IMR-90 (cell line): Measurements from ENCODE around the gene ARHGAP23. TPM values are rescaled to one million over a fixed set of nuclear protein-coding genes. Genes with fewer than 3 reads are reported as not detected.

ENCODE experiments used
- ATAC-seq: fragments of 200-7000 bp; cut with Tn5 transposase; 2 replicates; pipeline ENCODE4 v1.9.1; 2020; ENCODE audit warnings: low read depth, mild to moderate bottlenecking, moderate library complexity
- BruUV-seq: library from RNA; stranded (reverse); fragments of 400-500 nt; replicated peaks from 2 replicates; lab custom pipeline; 2021; lab: Mats Ljungman, UMichigan
- CTCF ChIA-PET: fragments of 300-600 bp; formaldehyde crosslinking; extraction: SDS; loops from one replicate; lab custom pipeline; 2021; ENCODE audit warnings: antibody characterized with exemption; lab: Yijun Ruan, JAX
- POLR2A ChIA-PET: fragments of 300-600 bp; sonication (Branson Sonifier 250); formaldehyde crosslinking; loops from one replicate; lab custom pipeline; 2022; ENCODE audit warnings: antibody characterized with exemption; ENCODE audit not compliant: unreplicated experiment; lab: Charles Lee
- DNase-seq: peaks from one replicate; pipeline ENCODE4 v3.0.0; 2013
- H2AFZ ChIP-seq: replicated peaks from 2 replicates; pipeline ENCODE3; 2013; ENCODE audit warnings: low read length, mild to moderate bottlenecking; ENCODE audit not compliant: poor library complexity
- H2AK5ac ChIP-seq: 2 replicates; pipeline ENCODE4 v1.6.1; 2013; ENCODE audit warnings: low read depth, low read length, inconsistent platforms
- H2AK9ac ChIP-seq: replicated peaks from 2 replicates; pipeline ENCODE3; 2013; ENCODE audit warnings: mild to moderate bottlenecking, low read depth, low read length, moderate library complexity; ENCODE audit not compliant: poor library complexity
- H2BK120ac ChIP-seq: 2 replicates; pipeline ENCODE4 v1.6.1; 2013; ENCODE audit warnings: low read depth, low read length, inconsistent platforms
- H2BK15ac ChIP-seq: 3 replicates; pipeline ENCODE4 v1.6.1; 2013; ENCODE audit warnings: low read depth, low read length, inconsistent platforms
- H2BK20ac ChIP-seq: 2 replicates; pipeline ENCODE4 v1.6.1; 2013; ENCODE audit warnings: low read depth, mild to moderate bottlenecking, inconsistent platforms, low read length, moderate library complexity
- H2BK5ac ChIP-seq: 2 replicates; pipeline ENCODE4 v1.6.1; 2013; ENCODE audit warnings: mild to moderate bottlenecking, low read depth, low read length, inconsistent platforms; ENCODE audit not compliant: poor library complexity, severe bottlenecking
- H3K14ac ChIP-seq: replicated peaks from 2 replicates; pipeline ENCODE4 v1.6.1; 2013; ENCODE audit warnings: low read depth, low read length, inconsistent platforms
- H3K18ac ChIP-seq: 2 replicates; pipeline ENCODE4 v1.6.1; 2013; ENCODE audit warnings: low read depth, low read length, control low read depth
- H3K23ac ChIP-seq: 2 replicates; pipeline ENCODE4 v1.6.1; 2013; ENCODE audit warnings: low read depth, low read length, inconsistent platforms
- H3K27ac ChIP-seq: 2 replicates; pipeline ENCODE4 v1.5.1; 2013; ENCODE audit warnings: mild to moderate bottlenecking, control low read depth, low read length; ENCODE audit not compliant: insufficient read depth
- H3K27me3 ChIP-seq: 2 replicates; pipeline ENCODE4 v1.6.1; 2013; ENCODE audit warnings: low read length; ENCODE audit not compliant: control insufficient read depth, insufficient read depth
- H3K36me3 ChIP-seq: 2 replicates; pipeline ENCODE4 v1.6.1; 2013; ENCODE audit warnings: low read length, mixed read lengths; ENCODE audit not compliant: control insufficient read depth, insufficient read depth
- H3K4ac ChIP-seq: 2 replicates; pipeline ENCODE4 v1.6.1; 2013; ENCODE audit warnings: low read depth, low read length, inconsistent platforms
- H3K4me1 ChIP-seq: 2 replicates; pipeline ENCODE4 v1.6.1; 2013; ENCODE audit warnings: low read length, mixed read lengths; ENCODE audit not compliant: control insufficient read depth, insufficient read depth
- H3K4me2 ChIP-seq: 2 replicates; pipeline ENCODE4 v1.6.1; 2013; ENCODE audit warnings: low read depth, mild to moderate bottlenecking, control low read depth, low read length, moderate library complexity
- H3K4me3 ChIP-seq: 2 replicates; pipeline ENCODE4 v1.5.1; 2013; ENCODE audit warnings: low read depth, mild to moderate bottlenecking, control low read depth, low read length, moderate library complexity; ENCODE audit not compliant: insufficient read depth
- H3K56ac ChIP-seq: 2 replicates; pipeline ENCODE4 v1.6.1; 2013; ENCODE audit warnings: low read length, inconsistent platforms; ENCODE audit not compliant: insufficient read depth; ENCODE audit errors: extremely low read depth
- H3K79me1 ChIP-seq, 2 experiments: 2 replicates each; pipeline ENCODE4 v1.6.1; 2013; ENCODE audit warnings: low read length in 2 of 2, inconsistent platforms in 1 of 2, low read depth in 1 of 2
- H3K9ac ChIP-seq: 2 replicates; pipeline ENCODE4 v1.6.1; 2013; ENCODE audit warnings: low read depth, low read length, control low read depth
- H3K9me1 ChIP-seq: 2 replicates; pipeline ENCODE4 v1.6.1; 2013; ENCODE audit warnings: low read length, inconsistent platforms; ENCODE audit not compliant: insufficient read depth
- H3K9me3 ChIP-seq: 2 replicates; pipeline ENCODE4 v1.6.1; 2013; ENCODE audit warnings: low read length; ENCODE audit not compliant: control insufficient read depth, insufficient read depth
- H4K20me1 ChIP-seq: 2 replicates; pipeline ENCODE4 v1.6.1; 2013; ENCODE audit warnings: low read length, inconsistent platforms; ENCODE audit not compliant: insufficient read depth
- H4K5ac ChIP-seq: 2 replicates; pipeline ENCODE4 v1.6.1; 2013; ENCODE audit warnings: mild to moderate bottlenecking, low read depth, low read length, control low read depth
- H4K8ac ChIP-seq, 2 experiments: 2 replicates each; pipeline ENCODE4 v1.6.1; 2013; ENCODE audit warnings: low read depth in 2 of 2, low read length in 2 of 2, control low read depth in 1 of 2, inconsistent platforms in 1 of 2
- H4K91ac ChIP-seq: 2 replicates; pipeline ENCODE4 v1.6.1; 2013; ENCODE audit warnings: low read depth, low read length, inconsistent platforms; ENCODE audit not compliant: insufficient read depth
- RCOR1 ChIP-seq: IDR thresholded peaks from 2 replicates; pipeline ENCODE4 v1.6.1; 2012; ENCODE audit warnings: mild to moderate bottlenecking, low read length, improper control_type of control experiment; ENCODE audit not compliant: insufficient replicate concordance
- WGBS, 2 experiments: methylation state at CpG; one replicate each; pipeline versions ENCODE4 v1.1.5 to v1.1.7; 2013; ENCODE audit warnings: missing lambda C conversion rate in 2 of 2; ENCODE audit not compliant: insufficient read length in 1 of 2; ENCODE audit errors: extremely low coverage in 2 of 2; 5-methylcytosine and 5-hydroxymethylcytosine counted together
- dilution Hi-C: fragments of 300-500 bp; cut with HindIII; formaldehyde crosslinking; loops from one replicate; pipeline ENCODE4 v1.14.3; 2018; ENCODE audit warnings: low sequenced_read_pairs; ENCODE audit not compliant: unreplicated experiment
- in situ Hi-C: fragments of 300-500 bp; cut with MboI; formaldehyde crosslinking; loops from 3 replicates; pipeline ENCODE4 v1.14.3; 2019; ENCODE audit warnings: low sequenced_read_pairs, inconsistent platforms, mixed read lengths
- intact Hi-C: fragments of 100-400 bp; cut with micrococcal nuclease; formaldehyde crosslinking; loops from 2 replicates; pipeline ENCODE4 v1.10.0; 2022
- polyA plus RNA-seq, 3 experiments: library from polyadenylated mRNA; depleted of rRNA; stranded (reverse); fragments of >200 nt; gene quantifications; 2 replicates each; pipeline ENCODE4 v1.2.3, GENCODE V29; 2012; ENCODE audit warnings: low replicate concordance in 1 of 3
- total RNA-seq: library from RNA; depleted of rRNA; stranded (reverse); fragments of >200 nt; gene quantifications from 2 replicates; pipeline ENCODE4 v1.2.3, GENCODE V29; 2012

The ARHGAP23 gene
- total and polyA plus RNA-seq, 2 of the 4 experiments (the other 2 are of a cell fraction): 9.3 to 43.3 TPM

DNA sequence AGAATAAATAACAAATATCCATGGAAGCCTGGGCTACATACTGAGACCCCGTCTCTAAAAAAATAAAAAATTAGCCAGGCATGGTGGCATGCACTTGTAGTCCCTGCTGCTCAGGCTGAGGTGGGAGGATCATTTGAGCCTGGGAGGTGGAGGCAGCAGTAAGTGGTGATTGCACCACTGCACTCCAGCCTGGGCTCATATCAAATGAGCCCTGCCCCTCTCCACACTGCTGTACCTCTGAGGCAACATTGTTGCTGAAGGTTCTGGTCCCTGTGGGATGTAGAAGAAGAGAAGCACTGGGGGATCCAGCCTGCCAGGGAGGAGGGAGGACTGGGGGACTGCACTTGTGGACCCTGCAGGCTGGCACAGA lies 11.4 kb upstream of the ARHGAP23 start:
- Histone ChIP-seq H2BK120ac (no peak overlapping the region), H4K5ac (no peak overlapping the region), H3K4me1 (peaks cover 19% of the 10 kb centered on the region), H3K56ac (no peak overlapping the region), H3K4me2 (no peak overlapping the region), H3K36me3 (no peaks in the 10 kb centered on the region), H2AK5ac (0 out of 2 replicates have a peak overlapping the region, but pooled peaks have one; percentile 15), H3K4me3 (no peak overlapping the region), H3K27me3 (peaks cover 27% of the 10 kb centered on the region), H2AK9ac (no peak overlapping the region), H3K14ac (no peak overlapping the region), H2BK5ac (no peak overlapping the region), H4K91ac (no peak overlapping the region), H3K18ac (no peak overlapping the region), H2BK15ac (no peak overlapping the region), H3K4ac (no peak overlapping the region), H4K20me1 (no peaks in the 10 kb centered on the region; the same call in 1 of the 2 replicates), H3K23ac (no peak overlapping the region), H3K27ac (no peak overlapping the region), H3K9ac (no peak overlapping the region), H3K79me1 (no peaks in the 10 kb centered on the region; a peak in 1 of 4 replicates), H2AFZ (no peak overlapping the region), H3K9me1 (0 out of 2 replicates have a peak, but pooled peaks cover 6% of the 10 kb centered on the region), H2BK20ac (no peak overlapping the region), H3K9me3 (no peaks in the 10 kb centered on the region), H4K8ac (no peak overlapping the region)
- in situ Hi-C loops (no loop called here), dilution Hi-C loops (no loop called here), intact Hi-C loops (no loop called here)
- WGBS, 2 experiments: no CpG with 5 or more reads among the region's 1 CpG
- no peak for DNase-seq
- no TSS peak for BruUV-seq
- no peak for TF ChIP-seq RCOR1
- no peak for ATAC-seq
- CTCF ChIA-PET: no interaction called here
- POLR2A ChIA-PET: no interaction called here
